Skeletal muscle satellite cell (primary cell): ENCODE results near the gene SOX13.
A peak's percentile ranks its signal among the peaks of the same experiment; 100 is the strongest.

Experiments
- H3K27me3 ChIP-seq: 2 replicates; pipeline ENCODE4 v1.7.0; 2013; ENCODE audit warnings: low read length; ENCODE audit not compliant: control insufficient read depth, insufficient read depth
- H3K36me3 ChIP-seq: 2 replicates; pipeline ENCODE4 v1.7.0; 2013; ENCODE audit warnings: mild to moderate bottlenecking, control low read depth, low read length; ENCODE audit not compliant: insufficient read depth
- H3K4me1 ChIP-seq: 2 replicates; pipeline ENCODE4 v1.7.0; 2013; ENCODE audit warnings: low read length; ENCODE audit not compliant: control insufficient read depth, insufficient read depth
- H3K4me2 ChIP-seq: 2 replicates; pipeline ENCODE4 v1.7.0; 2013; ENCODE audit warnings: mild to moderate bottlenecking, low read length
- H3K4me3 ChIP-seq: 2 replicates; pipeline ENCODE4 v1.7.0; 2013; ENCODE audit warnings: low read length
- H3K9ac ChIP-seq: 2 replicates; pipeline ENCODE4 v1.7.0; 2013; ENCODE audit warnings: mild to moderate bottlenecking, low read depth, low read length, moderate library complexity
- H3K9me3 ChIP-seq: replicated peaks from 2 replicates; pipeline ENCODE4 v1.7.0; 2013; ENCODE audit warnings: mild to moderate bottlenecking, control low read depth, low read length

Gene SOX13

GRCh38 chr1:204113896-204114295, 41.0 kb downstream of the SOX13 start:
- no peaks in the 10 kb centered on the region for H3K9me3 ChIP-seq
- no peaks in the 10 kb centered on the region for H3K27me3 ChIP-seq
- H3K4me1 ChIP-seq = peaks cover 16% of the 10 kb centered on the region
- peaks cover 10% of the 10 kb centered on the region for H3K36me3 ChIP-seq
- H3K9ac ChIP-seq = no peak overlapping the region
- H3K4me2 ChIP-seq = no peak overlapping the region
- no peak overlapping the region for H3K4me3 ChIP-seq

- Histone ChIP-seq H3K36me3 (peaks cover 10% of the 10 kb centered on the region), H3K4me3 (no peak overlapping the region), H3K4me1 (peaks cover 16% of the 10 kb centered on the region), H3K4me2 (no peak overlapping the region), H3K9me3 (no peaks in the 10 kb centered on the region), H3K27me3 (no peaks in the 10 kb centered on the region), H3K9ac (no peak overlapping the region)
Observed at GRCh38 chr1:204114606-204115005, 41.7 kb downstream of the SOX13 start.

GRCh38 chr1:204115116-204115515, 42.2 kb downstream of the SOX13 start:
- no peak overlapping the region for H3K4me3 ChIP-seq
- H3K9me3 ChIP-seq = no peaks in the 10 kb centered on the region
- no peak overlapping the region for H3K9ac ChIP-seq
- no peak overlapping the region for H3K4me2 ChIP-seq
- peaks cover 16% of the 10 kb centered on the region for H3K4me1 ChIP-seq
- peaks cover 10% of the 10 kb centered on the region for H3K36me3 ChIP-seq
- no peaks in the 10 kb centered on the region for H3K27me3 ChIP-seq

- Histone ChIP-seq H3K4me3 (no peak overlapping the region), H3K9me3 (no peaks in the 10 kb centered on the region), H3K27me3 (no peaks in the 10 kb centered on the region), H3K9ac (no peak overlapping the region), H3K36me3 (peaks cover 10% of the 10 kb centered on the region), H3K4me2 (no peak overlapping the region), H3K4me1 (peaks cover 16% of the 10 kb centered on the region)
Observed at GRCh38 chr1:204116539-204116938, 43.6 kb downstream of the SOX13 start.

- no peaks in the 10 kb centered on the region for H3K9me3 ChIP-seq
- H3K9ac ChIP-seq = no peak overlapping the region
- H3K4me2 ChIP-seq = no peak overlapping the region
- no peak overlapping the region for H3K4me3 ChIP-seq
- peaks cover 4% of the 10 kb centered on the region for H3K4me1 ChIP-seq
- H3K36me3 ChIP-seq = peaks cover 23% of the 10 kb centered on the region
- no peaks in the 10 kb centered on the region for H3K27me3 ChIP-seq
Observed at GRCh38 chr1:204121840-204122555, 49.1 kb downstream of the SOX13 start.

GRCh38 chr1:204123376-204123775, 50.5 kb downstream of the SOX13 start:
- H3K27me3 ChIP-seq = no peaks in the 10 kb centered on the region
- H3K4me2 ChIP-seq = no peak overlapping the region
- H3K9ac ChIP-seq = no peak overlapping the region
- no peaks in the 10 kb centered on the region for H3K9me3 ChIP-seq
- H3K4me1 ChIP-seq = peaks cover 9% of the 10 kb centered on the region
- peaks cover 21% of the 10 kb centered on the region for H3K36me3 ChIP-seq
- no peak overlapping the region for H3K4me3 ChIP-seq

- no peak overlapping the region for H3K4me3 ChIP-seq
- H3K36me3 ChIP-seq = peaks cover 21% of the 10 kb centered on the region
- H3K4me2 ChIP-seq = no peak overlapping the region
- H3K9ac ChIP-seq = no peak overlapping the region
- peaks cover 18% of the 10 kb centered on the region for H3K4me1 ChIP-seq
- H3K27me3 ChIP-seq = no peaks in the 10 kb centered on the region
- H3K9me3 ChIP-seq = no peaks in the 10 kb centered on the region
Observed at GRCh38 chr1:204124639-204125038, 51.7 kb downstream of the SOX13 start.

- no peaks in the 10 kb centered on the region for H3K9me3 ChIP-seq
- H3K4me3 ChIP-seq = no peak overlapping the region
- peaks cover 28% of the 10 kb centered on the region for H3K4me1 ChIP-seq
- no peaks in the 10 kb centered on the region for H3K27me3 ChIP-seq
- no peak overlapping the region for H3K9ac ChIP-seq
- H3K4me2 ChIP-seq = no peak overlapping the region
- peaks cover 21% of the 10 kb centered on the region for H3K36me3 ChIP-seq
Observed at GRCh38 chr1:204125759-204126351, 52.9 kb downstream of the SOX13 start.

GRCh38 chr1:204126386-204126785, 53.5 kb downstream of the SOX13 start:
- H3K36me3 ChIP-seq = peaks cover 21% of the 10 kb centered on the region
- H3K27me3 ChIP-seq = no peaks in the 10 kb centered on the region
- no peaks in the 10 kb centered on the region for H3K9me3 ChIP-seq
- H3K9ac ChIP-seq = no peak overlapping the region
- H3K4me3 ChIP-seq = no peak overlapping the region
- H3K4me1 ChIP-seq = peaks cover 34% of the 10 kb centered on the region
- H3K4me2 ChIP-seq = no peak overlapping the region

- Histone ChIP-seq H3K9ac (no peak overlapping the region), H3K4me2 (no peak overlapping the region), H3K9me3 (no peaks in the 10 kb centered on the region), H3K4me1 (peaks cover 37% of the 10 kb centered on the region), H3K27me3 (no peaks in the 10 kb centered on the region), H3K36me3 (peaks cover 21% of the 10 kb centered on the region), H3K4me3 (no peak overlapping the region)
Observed at GRCh38 chr1:204126956-204127355, 54.0 kb downstream of the SOX13 start.

- Histone ChIP-seq H3K4me2 (peak overlapping the region; percentile 14), H3K27me3 (no peaks in the 10 kb centered on the region), H3K9me3 (no peaks in the 10 kb centered on the region), H3K36me3 (peaks cover 17% of the 10 kb centered on the region), H3K4me3 (no peak overlapping the region), H3K4me1 (peaks cover 37% of the 10 kb centered on the region), H3K9ac (no peak overlapping the region)
Observed at GRCh38 chr1:204127597-204128242, 54.8 kb downstream of the SOX13 start.
